Stomach (tissue), 4 donors: ENCODE results near the gene STARD3.

Experiments used
- POLR2A ChIP-seq, 4 donors: fragments of 450-650 bp; IDR thresholded peaks; one replicate each; pipeline ENCODE4 v1.6.1; 2016; ENCODE audit warnings: antibody characterized with exemption in 4 of 4, control low read depth in 2 of 4, mild to moderate bottlenecking in 1 of 4, moderate library complexity in 1 of 4
- TF ChIP-seq, protein P1 (sequence below), 7 experiments: fragments of 450-650 bp in 4 of 7; fragments of 200-600 bp in 3 of 7; sonication (generic) in 3 of 7; IDR thresholded peaks; one replicate each; pipeline ENCODE4 v1.5.1; 2016 to 2019; ENCODE audit warnings: antibody characterized with exemption in 7 of 7, control low read depth in 2 of 7, mild to moderate bottlenecking in 1 of 7

DNA sequence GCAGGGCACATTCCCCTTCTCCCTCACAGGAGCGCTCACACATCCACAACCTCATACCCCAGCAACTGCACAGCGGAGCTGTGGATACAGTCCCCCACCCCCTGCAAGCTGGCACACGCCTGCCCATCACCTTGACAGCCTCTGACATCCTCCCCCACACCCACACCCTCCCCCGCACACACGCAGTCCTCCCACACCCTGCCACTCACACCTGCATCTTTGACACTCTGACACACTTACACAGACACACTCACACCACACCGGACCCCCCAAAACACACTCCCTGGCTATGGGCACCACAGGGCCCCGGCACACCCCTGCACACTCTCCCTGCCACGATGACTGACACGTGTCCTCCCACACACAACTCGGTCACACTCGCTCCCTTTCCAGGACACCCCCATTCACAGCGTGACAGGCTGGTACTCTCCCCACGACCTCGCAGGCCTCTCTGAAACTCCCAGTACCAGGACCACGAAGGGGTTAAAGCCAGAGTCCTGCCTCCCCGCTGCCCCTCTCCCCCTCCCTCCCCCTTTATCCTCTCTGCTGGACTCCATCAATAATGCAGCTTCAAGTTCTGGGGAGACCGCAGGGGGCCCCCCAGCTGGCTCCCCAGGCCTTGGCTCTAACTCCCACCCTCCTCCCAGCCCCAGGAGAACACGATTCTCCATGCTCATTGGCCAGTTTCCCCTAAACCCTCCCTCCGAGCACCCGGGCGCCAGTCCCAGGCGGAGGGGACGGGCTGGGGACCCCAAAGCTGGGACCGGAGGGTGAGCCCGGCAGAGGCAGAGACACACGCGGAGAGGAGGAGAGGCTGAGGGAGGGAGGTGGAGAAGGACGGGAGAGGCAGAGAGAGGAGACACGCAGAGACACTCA lies 10.5 kb upstream of the STARD3 start, which contains the start of gene PPP1R1B:
- TF ChIP-seq, protein P1, sequence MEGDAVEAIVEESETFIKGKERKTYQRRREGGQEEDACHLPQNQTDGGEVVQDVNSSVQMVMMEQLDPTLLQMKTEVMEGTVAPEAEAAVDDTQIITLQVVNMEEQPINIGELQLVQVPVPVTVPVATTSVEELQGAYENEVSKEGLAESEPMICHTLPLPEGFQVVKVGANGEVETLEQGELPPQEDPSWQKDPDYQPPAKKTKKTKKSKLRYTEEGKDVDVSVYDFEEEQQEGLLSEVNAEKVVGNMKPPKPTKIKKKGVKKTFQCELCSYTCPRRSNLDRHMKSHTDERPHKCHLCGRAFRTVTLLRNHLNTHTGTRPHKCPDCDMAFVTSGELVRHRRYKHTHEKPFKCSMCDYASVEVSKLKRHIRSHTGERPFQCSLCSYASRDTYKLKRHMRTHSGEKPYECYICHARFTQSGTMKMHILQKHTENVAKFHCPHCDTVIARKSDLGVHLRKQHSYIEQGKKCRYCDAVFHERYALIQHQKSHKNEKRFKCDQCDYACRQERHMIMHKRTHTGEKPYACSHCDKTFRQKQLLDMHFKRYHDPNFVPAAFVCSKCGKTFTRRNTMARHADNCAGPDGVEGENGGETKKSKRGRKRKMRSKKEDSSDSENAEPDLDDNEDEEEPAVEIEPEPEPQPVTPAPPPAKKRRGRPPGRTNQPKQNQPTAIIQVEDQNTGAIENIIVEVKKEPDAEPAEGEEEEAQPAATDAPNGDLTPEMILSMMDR (IDR thresholded peaks at IDR 0.05), result no peak
- no peak for TF ChIP-seq POLR2A (IDR thresholded peaks at IDR 0.05)
